Testis (tissue), 2 donors: ENCODE data around the gene HDC.

Experiments used
- POLR2A ChIP-seq: fragments of 450-650 bp; IDR thresholded peaks from one replicate; pipeline ENCODE4 v1.6.1; 2017; ENCODE audit warnings: antibody characterized with exemption, mild to moderate bottlenecking, moderate library complexity
- TF ChIP-seq, protein P1 (sequence below), 3 experiments: fragments of 450-650 bp in 2 of 3; fragments of 200-600 bp in 1 of 3; sonication (generic) in 1 of 3; IDR thresholded peaks; one replicate each; pipeline ENCODE4 v1.5.1; 2016 to 2019; ENCODE audit warnings: antibody characterized with exemption in 3 of 3, mild to moderate bottlenecking in 2 of 3, moderate library complexity in 1 of 3

- TF ChIP-seq, protein P1, sequence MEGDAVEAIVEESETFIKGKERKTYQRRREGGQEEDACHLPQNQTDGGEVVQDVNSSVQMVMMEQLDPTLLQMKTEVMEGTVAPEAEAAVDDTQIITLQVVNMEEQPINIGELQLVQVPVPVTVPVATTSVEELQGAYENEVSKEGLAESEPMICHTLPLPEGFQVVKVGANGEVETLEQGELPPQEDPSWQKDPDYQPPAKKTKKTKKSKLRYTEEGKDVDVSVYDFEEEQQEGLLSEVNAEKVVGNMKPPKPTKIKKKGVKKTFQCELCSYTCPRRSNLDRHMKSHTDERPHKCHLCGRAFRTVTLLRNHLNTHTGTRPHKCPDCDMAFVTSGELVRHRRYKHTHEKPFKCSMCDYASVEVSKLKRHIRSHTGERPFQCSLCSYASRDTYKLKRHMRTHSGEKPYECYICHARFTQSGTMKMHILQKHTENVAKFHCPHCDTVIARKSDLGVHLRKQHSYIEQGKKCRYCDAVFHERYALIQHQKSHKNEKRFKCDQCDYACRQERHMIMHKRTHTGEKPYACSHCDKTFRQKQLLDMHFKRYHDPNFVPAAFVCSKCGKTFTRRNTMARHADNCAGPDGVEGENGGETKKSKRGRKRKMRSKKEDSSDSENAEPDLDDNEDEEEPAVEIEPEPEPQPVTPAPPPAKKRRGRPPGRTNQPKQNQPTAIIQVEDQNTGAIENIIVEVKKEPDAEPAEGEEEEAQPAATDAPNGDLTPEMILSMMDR (IDR thresholded peaks at IDR 0.05), result no peak
- TF ChIP-seq POLR2A, result no peak
These were observed 15.8 kb downstream of the HDC start for GRCh38 chr15:50249704-50250103.
